Kidney (tissue), 14 donors: ENCODE data around the gene DYNC1LI1. TPM values are rescaled to one million over a fixed set of nuclear protein-coding genes. Genes with fewer than 3 reads are reported as not detected.

Source experiments
- DNase-seq, 5 donors: peaks; one replicate each; pipeline ENCODE4 v3.0.0-alpha.2; 2013 to 2020
- FAIRE-seq: peaks from 2 replicates; lab custom pipeline; 2012; peaks lifted over from hg19 to GRCh38; lab: Jason Lieb, UNC
- H3K27ac ChIP-seq, 2 donors: one replicate each; pipeline ENCODE4 v1.7.0; 2013; ENCODE audit warnings: low read depth in 2 of 2, low read length in 2 of 2, inconsistent platforms in 1 of 2
- H3K27me3 ChIP-seq: one replicate; pipeline ENCODE4 v1.7.1; 2013; ENCODE audit warnings: low read length, inconsistent platforms; ENCODE audit not compliant: control insufficient read depth, insufficient read depth
- H3K36me3 ChIP-seq, 3 donors: one replicate each; pipeline versions ENCODE4 v1.7.0 to v1.7.1; 2013; ENCODE audit warnings: low read length in 3 of 3, control low read depth in 1 of 3, inconsistent platforms in 1 of 3; ENCODE audit not compliant: insufficient read depth in 3 of 3, control insufficient read depth in 2 of 3
- H3K4me1 ChIP-seq, 3 donors: one replicate each; pipeline versions ENCODE4 v1.7.0 to v1.7.1; 2013; ENCODE audit warnings: low read length in 3 of 3, inconsistent platforms in 1 of 3, low read depth in 1 of 3; ENCODE audit not compliant: control insufficient read depth in 2 of 3, insufficient read depth in 2 of 3
- H3K4me3 ChIP-seq, 3 donors: one replicate each; pipeline versions ENCODE4 v1.7.0 to v1.8.1; 2013; ENCODE audit warnings: low read length in 3 of 3, control low read depth in 1 of 3, inconsistent platforms in 1 of 3
- H3K9ac ChIP-seq, 3 donors: one replicate each; pipeline versions ENCODE4 v1.7.0 to v1.7.1; 2013; ENCODE audit warnings: low read length in 3 of 3, control low read depth in 1 of 3, inconsistent platforms in 1 of 3
- H3K9me3 ChIP-seq, 3 donors: one replicate each; pipeline versions ENCODE4 v1.7.0 to v1.7.1; 2013; ENCODE audit warnings: low read length in 3 of 3, control low read depth in 1 of 3, inconsistent platforms in 1 of 3; ENCODE audit not compliant: control insufficient read depth in 2 of 3, insufficient read depth in 1 of 3
- CTCF ChIP-seq: IDR thresholded peaks from 3 replicates; pipeline ENCODE4 v1.5.1; 2012; ENCODE audit warnings: mild to moderate bottlenecking, moderate library complexity, borderline replicate concordance; ENCODE audit not compliant: insufficient read depth; ENCODE audit errors: extremely low read depth
- intact Hi-C: fragments of 100-400 bp; cut with DNase I; formaldehyde crosslinking; loops from one replicate; pipeline ENCODE4 v1.11.1; 2022
- polyA plus RNA-seq: library from polyadenylated mRNA; stranded (reverse); fragments of 350-450 nt; fragmentation: Illumina TruSeq; extraction: RNeasy Lipid Tissue Mini Kit (QIAGEN cat#74804); gene quantifications from one replicate; pipeline ENCODE4 v1.2.3, GENCODE V29; 2014; ENCODE audit warnings: low read depth, low replicate concordance; ENCODE audit not compliant: insufficient read depth
- total RNA-seq: library from RNA; stranded (reverse); fragmentation: NEBNext Ultra II Directional; extraction: Animal tissue kit (Norgen Biotek cat#: 25700); gene quantifications from one replicate; pipeline ENCODE4 v1.2.1, GENCODE V29; 2021
- donor health status: control.
- donor health status: control.
- donor health status: control.
- donor health status: control.
- donor health status: control.
- donor health status: DM: yes; HTN: yes; CAD: no.
- donor health status: Normal renal cell carcinoma (clear cell type).

Gene DYNC1LI1
- total and polyA plus RNA-seq, 2 donors from 2014 or later, result 24.3 to 28.2 TPM

GRCh38 chr3:32562640-32563039 lies 8.0 kb downstream of the DYNC1LI1 start:
- Histone ChIP-seq H3K27ac (no peak overlapping the region), H3K9ac (no peak overlapping the region), H3K36me3 (no peaks in the 10 kb centered on the region), H3K9me3 (no peaks in the 10 kb centered on the region), H3K4me3 (no peak overlapping the region), H3K4me1 (no peaks in the 10 kb centered on the region), H3K27me3 (no peaks in the 10 kb centered on the region)
- TF ChIP-seq CTCF, result no peak
- DNase-seq (no peak), FAIRE-seq (no peak)
- intact Hi-C loops, result no loop called here

- H3K36me3 ChIP-seq, result no peaks in the 10 kb centered on the region
- no peak for TF ChIP-seq CTCF
- no peaks in the 10 kb centered on the region for H3K27me3 ChIP-seq
- intact Hi-C loops, result no loop called here
- H3K4me3 ChIP-seq, result no peak overlapping the region
- no peak for DNase-seq
- H3K27ac ChIP-seq, result no peak overlapping the region
- H3K4me1 ChIP-seq, result no peaks in the 10 kb centered on the region
- no peak overlapping the region for H3K9ac ChIP-seq
- no peak for FAIRE-seq
- no peaks in the 10 kb centered on the region for H3K9me3 ChIP-seq
Measured at GRCh38 chr3:32557640-32558352, 12.9 kb downstream of the DYNC1LI1 start.

- no peaks in the 10 kb centered on the region for H3K27me3 ChIP-seq
- FAIRE-seq, result no peak
- peaks cover 0 to 2% (median 0%) of the 10 kb centered on the region in 3 donors for H3K4me1 ChIP-seq
- no peak overlapping the region for H3K4me3 ChIP-seq
- H3K9ac ChIP-seq, result no peak overlapping the region
- no peaks in the 10 kb centered on the region for H3K36me3 ChIP-seq
- H3K27ac ChIP-seq, result no peak overlapping the region
- intact Hi-C loops, result no loop called here
- no peak for TF ChIP-seq CTCF
- no peaks in the 10 kb centered on the region for H3K9me3 ChIP-seq
- no peak for DNase-seq
Measured at GRCh38 chr3:32556332-32556731, 14.3 kb downstream of the DYNC1LI1 start.
